Cardiac septum (tissue), 1 donor: Measurements from ENCODE around the gene ANKRD33. TPM values are rescaled to one million over a fixed set of nuclear protein-coding genes. Genes with fewer than 3 reads are reported as not detected.

Source experiments
- DNase-seq: peaks from one replicate; pipeline ENCODE4 v3.0.0-alpha.2; 2020; ENCODE audit warnings: low spot score
- intact Hi-C: fragments of 100-400 bp; cut with DNase I; formaldehyde crosslinking; loops from one replicate; pipeline ENCODE4 v1.14.0; 2022
- long read RNA-seq: library from polyadenylated mRNA; unstranded; transcript quantifications from one replicate; pipeline ENCODE4 v2.0.0, GENCODE V29; 2021
- total RNA-seq: library from RNA; stranded (reverse); fragmentation: NEBNext Ultra II Directional; extraction: Animal tissue kit (Norgen Biotek cat#: 25700); gene quantifications from one replicate; pipeline ENCODE4 v1.2.1, GENCODE V29; 2021
- donor health status: DM: no; HTN: no; CAD: no.

Gene ANKRD33
- not detected for total RNA-seq
- long read RNA-seq: 0 reads

DNA sequence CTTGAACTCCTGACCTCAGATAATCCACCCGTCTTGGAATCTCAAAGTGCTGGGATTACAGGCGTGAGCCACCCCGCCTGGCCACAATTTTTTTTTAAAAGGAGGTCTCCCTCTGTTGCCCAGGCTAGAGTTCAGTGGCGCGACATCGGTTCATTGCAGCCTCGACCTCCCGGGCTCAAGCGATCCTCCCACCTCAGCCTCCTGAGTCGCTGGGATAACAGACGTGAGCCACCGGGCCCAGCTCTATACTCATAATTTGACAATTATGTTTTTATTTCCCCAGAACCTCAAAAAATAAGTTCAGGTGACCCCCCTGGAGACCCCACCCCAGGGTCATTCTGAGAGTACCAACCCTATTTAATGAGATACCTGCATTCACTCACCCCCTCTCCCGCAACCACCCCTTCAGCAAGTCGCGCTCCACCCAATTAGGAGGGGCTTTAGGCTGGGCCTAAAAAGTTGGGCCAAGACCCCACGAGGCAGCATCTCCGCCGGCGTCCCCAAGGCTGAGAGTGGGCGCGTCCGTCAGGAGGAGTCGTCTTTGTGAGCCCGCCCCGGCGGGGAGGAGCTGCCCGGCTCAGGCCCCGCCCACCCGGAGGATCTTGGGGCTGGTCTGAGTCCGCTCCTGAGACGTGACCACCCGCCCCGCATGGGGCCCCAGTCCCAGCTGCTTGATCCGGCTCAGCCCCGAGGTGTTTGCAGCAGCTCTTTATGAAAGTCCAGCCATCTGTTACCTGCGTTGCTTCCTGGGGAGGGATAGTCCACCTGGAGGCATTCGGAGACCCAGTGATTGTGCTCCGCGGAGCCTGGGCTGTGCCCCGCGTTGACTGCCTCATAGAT is at the start of gene ANKRD33:
TSS of gene ANKRD33 (plus strand) at position 628 of the 840 bp plus-strand sequence. CDS start at position 712, 84 bp downstream.
- intact Hi-C loops: no loop called here
- peak; percentile 56 for DNase-seq

GRCh38 chr12:51838762-51839161 is 49.1 kb upstream of the ANKRD33 start:
- no peak for DNase-seq
- intact Hi-C loops: no loop called here

- intact Hi-C loops: no loop called here
- DNase-seq: no peak
Measured at GRCh38 chr12:51839310-51839947, 48.5 kb upstream of the ANKRD33 start.

- intact Hi-C loops: no loop called here
- no peak for DNase-seq
Measured at GRCh38 chr12:51840966-51841365, 46.9 kb upstream of the ANKRD33 start.

- DNase-seq: no peak
- intact Hi-C loops: no loop called here
Measured at GRCh38 chr12:51841727-51842126, 46.2 kb upstream of the ANKRD33 start.

- DNase-seq: no peak
- intact Hi-C loops: no loop called here
Measured at GRCh38 chr12:51844854-51845253, 43.0 kb upstream of the ANKRD33 start.

GRCh38 chr12:51845482-51845881 is 42.4 kb upstream of the ANKRD33 start:
- intact Hi-C loops: no loop called here
- DNase-seq: no peak

DNA sequence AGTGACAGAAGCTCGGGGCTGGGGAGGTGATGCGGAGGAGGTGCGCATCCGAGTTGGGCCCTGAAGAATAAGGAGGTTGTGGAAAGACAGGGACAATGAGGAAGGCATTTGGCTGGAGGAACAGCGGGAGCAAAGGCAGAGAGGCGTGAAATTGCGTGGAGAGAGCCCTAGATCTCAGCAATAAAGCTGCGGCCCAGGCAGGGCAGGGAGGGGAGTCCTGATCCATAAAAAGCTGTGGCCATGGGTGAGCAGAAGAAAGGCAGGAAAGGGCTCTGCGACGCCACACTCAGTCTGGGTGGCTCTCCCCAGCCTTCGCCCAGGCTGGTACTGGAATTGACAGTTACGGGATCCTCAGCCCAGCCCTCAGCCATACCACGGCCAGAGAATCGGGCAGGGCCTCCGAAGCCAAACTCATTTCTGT is 41.6 kb upstream of the ANKRD33 start:
- no peak for DNase-seq
- intact Hi-C loops: no loop called here

DNA sequence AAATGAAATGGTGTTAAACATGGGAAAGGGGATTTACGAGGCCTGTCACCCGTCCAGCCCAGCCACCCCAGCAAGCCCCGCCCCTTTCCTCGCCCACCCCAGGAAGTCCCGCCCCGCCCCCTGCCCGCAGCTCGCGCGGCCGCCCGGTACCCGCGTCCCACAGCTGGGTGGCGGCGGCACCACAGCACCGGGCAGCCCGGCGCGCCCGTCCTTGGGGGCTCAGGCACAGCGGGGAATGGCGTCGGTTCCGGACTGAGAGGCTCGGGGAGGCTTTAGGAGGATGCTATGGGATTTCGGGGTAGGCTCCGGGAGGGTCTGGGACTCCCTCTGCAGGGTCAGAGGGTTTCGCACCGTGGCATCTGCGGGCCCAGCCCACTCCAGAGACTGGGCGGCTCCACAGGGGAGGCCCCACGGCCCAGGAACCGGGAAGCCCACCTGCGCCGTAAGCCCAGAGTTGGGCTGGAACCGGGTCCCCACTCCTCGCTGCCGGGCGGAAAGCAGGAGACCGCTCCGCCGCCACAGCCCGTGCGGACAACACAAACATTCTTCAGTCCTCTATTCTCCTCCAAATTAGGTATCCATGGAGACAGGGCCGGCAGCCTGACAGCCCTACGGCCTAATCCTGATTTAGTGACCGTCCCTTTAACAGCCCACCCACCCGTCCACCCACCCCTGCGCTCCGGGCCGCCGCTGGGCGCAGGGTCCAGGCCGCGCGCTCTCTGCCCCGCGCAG is 40.8 kb upstream of the ANKRD33 start:
- no peak for DNase-seq
- intact Hi-C loops: no loop called here

DNA sequence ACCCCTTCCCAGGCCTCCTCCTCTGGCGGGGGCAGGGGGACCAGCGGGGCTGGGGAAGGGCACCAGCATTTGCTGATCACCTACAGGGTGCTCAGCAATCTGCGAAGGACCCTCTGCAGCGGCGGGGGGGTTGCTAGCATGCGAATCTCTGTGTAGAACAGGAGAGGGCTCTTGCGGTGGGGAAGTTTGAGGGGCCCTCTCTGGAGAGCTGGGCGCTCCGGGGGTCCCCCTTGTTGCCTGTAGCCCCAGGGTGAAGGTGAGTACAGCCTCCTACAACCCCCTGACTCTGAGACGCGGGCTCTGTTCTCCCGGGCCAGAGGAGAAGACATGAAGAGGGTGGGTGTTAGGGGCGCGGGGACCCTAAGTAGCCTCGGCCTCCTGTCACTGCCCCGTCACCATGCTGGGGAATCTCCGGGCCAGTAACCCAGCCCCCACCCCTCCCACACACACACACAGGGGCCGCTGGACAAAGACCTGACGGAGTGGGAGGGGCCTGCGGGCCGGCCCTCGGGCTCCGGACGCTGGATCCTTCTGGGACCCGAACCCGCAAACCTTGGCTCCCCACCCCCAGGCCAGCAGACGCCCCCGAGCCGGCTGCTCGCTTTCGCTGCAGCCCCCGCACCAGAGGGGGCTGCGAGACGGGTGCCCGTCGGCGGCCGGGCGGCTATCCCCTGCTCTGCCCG is 40.1 kb upstream of the ANKRD33 start:
- intact Hi-C loops: no loop called here
- no peak for DNase-seq

DNA sequence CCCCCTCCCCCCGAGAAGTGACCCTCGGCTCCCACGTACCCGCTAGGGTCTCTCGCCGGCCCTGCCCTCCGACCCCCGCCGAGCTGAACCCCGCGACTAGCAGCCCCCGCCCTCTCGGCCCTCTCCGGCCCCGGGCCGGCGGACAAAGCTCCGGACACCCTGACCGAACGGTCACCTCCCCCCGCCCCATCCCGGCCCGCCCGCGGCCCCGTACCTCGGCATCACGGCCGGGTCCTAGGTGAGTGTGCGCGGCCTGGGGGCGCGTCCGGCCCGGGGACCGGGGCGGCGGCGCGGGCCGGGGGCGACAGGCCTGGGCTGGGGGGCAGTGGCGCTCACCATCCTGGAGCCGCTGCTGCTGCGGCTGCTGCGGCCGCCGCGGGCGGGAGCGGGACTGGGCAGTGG is 39.6 kb upstream of the ANKRD33 start, which contains the start of gene FIGNL2:
TSS of gene FIGNL2 (minus strand) at position 393 of the 402 bp plus-strand sequence. CDS start 26,305 bp downstream, outside the sequence.
- no peak for DNase-seq
- intact Hi-C loops: no loop called here

- DNase-seq: no peak
- intact Hi-C loops: no loop called here
Measured at GRCh38 chr12:51848841-51849735, 38.8 kb upstream of the ANKRD33 start.

DNA sequence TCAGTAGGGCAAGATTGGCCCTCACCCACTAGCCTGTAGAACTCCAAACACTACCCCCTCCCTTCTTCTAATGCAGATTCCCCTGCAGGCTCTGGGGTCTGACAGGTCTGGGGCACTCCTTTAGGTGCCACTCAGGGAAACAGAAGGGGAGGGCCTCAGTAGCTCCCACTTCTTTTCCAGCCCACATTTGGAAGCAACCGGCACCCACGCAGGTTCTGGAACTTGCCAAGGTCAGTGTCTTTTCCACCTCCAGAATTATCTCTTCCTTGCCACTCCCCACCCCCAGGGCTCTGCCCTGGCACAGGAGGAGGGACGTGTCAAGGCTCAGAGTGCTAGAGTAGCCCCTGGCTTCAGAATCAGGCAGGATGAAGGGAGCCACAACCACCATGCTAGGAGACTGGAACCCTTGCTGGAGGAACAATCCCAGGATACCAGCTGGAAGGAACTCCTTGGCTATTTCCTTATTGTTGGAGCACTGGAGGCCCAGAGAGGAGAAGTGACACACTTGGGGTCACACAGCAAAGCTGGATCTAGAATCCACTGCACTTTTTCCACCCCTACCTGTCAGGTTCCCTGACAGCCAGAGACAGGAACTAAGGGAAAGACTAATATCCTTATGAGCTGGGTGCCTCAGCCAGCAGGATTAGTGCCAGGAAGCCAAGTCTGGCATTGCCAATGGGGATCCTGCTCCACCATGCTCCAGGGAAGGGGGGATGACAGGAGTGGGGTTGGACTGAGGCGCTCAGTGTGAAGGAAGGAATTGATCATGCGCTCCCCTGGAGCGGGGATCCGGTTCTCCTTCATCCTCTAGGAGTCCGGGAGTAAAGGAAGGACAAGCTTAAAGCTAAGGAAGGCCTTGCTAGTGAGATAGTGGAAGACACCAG is 37.6 kb upstream of the ANKRD33 start:
- intact Hi-C loops: no loop called here
- DNase-seq: no peak

DNA sequence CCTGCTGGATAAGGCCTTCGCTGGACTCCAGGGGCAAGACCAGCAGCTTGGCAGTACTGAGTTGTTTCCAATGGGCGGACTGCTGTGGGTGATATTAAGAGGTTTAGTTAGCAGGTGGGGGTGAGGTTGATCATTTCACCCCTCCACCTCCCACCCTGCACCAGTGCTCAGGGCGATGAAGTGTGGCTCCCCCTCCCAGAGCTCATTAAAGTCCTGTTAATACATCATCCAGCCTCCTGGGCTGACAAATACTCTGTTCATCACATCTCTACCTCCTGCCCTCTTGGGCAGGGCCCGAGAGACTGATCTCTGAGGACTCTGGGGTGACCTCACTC is 37.0 kb upstream of the ANKRD33 start:
- intact Hi-C loops: no loop called here

DNA sequence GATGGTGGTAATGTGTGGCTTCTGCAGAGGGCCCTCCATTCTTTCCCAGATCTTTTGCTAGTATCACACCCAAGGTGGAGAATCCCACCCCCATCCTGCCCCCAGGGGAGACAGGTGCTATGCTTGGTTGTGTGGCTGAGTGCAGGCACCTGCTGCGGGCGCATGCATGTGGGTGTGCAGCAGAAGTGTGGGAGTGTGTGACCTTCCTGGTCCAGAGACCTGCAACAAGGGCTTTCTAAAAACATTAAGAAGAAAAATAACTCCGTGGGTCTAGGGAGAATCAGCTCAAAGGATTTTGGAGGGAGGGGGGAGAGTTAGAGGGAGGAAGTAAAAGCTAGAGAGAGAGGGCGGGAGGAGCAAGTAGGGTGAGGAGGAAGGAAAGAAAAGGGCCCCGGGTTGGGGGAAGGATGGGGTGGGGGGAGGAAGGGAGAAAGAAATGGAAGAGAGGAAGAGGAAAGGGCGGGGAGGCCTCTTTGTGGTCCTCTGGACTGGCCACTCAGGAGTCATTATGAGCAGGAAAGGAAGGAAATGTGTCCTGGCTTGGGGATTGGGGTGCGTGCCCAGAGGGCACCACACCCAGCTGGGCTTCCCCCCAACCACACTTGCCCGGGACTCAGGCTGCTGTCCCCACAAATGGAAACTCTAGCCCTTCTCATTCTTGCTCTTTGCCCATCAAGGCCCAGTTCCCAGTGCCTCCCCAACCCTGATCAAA is 36.3 kb upstream of the ANKRD33 start:
- DNase-seq: no peak
- intact Hi-C loops: no loop called here

More for the DNA sequence above, 37.0 kb upstream of the ANKRD33 start:
- no peak for DNase-seq

DNA sequence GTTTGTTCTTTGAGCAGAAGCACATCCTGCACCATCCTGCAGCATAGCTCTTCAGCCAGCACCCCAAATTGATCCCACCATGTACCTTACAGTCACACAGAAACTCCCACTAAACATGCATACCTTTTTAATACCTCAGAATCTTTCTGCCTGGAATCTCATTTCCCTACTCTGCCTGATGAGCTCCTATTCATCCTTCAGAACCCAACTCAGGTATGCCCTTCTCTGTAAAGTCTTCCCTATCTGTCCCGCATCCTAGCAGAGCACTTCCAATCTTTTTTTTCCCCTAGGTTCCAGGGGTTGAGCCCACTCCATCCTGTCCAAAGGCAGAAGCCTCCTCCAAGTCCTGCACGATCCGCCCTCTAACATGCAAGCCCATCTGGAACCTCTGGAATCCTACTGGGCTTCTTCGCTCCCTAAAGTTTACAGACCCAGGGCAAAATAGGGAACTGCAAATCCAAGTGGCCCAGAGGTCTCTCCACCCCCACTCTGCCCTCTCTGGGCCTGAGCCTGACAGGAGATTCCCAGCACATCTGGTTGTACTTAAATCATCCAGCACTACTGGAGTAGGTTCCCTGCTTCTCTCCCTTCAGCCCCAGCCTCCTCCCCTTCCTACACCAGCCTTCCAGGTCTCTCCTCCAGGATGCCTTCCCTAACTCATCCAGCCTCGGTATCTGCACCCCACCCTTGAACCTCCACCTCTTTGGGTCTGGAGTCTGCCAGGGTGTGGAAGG is 35.3 kb upstream of the ANKRD33 start:
- intact Hi-C loops: no loop called here
- no peak for DNase-seq
